Activated CD8-positive, alpha-beta memory T cell treated with anti-CD3 and anti-CD28 coated beads for 48 hours (primary cell): ENCODE measurements around the gene NAPSA.
"Not testable (repeated sequence)": the region's sequence is repeated elsewhere in the genome, so short reads cannot be mapped to it uniquely, and the experiment has no call there.

Source experiments
- DNase-seq, 3 experiments: peaks; one replicate each; pipeline ENCODE4 v3.0.0-alpha.2; 2020; ENCODE audit warnings: low read depth in 2 of 3, low spot score in 2 of 3

Gene NAPSA

DNA sequence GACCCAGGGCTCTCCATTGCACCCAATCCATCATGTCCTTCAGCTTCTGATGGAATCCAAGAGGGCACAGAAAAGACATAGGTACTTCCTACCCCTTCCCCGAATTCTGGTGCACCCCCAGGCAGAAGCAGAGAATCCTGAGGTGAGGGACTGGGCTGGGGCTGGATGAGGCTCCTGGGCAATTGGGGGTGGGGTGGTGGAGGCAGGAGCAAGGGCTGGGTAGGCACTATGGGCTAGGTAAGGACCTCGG, 33.5 kb downstream of the NAPSA start:
- DNase-seq, result no peak

DNA sequence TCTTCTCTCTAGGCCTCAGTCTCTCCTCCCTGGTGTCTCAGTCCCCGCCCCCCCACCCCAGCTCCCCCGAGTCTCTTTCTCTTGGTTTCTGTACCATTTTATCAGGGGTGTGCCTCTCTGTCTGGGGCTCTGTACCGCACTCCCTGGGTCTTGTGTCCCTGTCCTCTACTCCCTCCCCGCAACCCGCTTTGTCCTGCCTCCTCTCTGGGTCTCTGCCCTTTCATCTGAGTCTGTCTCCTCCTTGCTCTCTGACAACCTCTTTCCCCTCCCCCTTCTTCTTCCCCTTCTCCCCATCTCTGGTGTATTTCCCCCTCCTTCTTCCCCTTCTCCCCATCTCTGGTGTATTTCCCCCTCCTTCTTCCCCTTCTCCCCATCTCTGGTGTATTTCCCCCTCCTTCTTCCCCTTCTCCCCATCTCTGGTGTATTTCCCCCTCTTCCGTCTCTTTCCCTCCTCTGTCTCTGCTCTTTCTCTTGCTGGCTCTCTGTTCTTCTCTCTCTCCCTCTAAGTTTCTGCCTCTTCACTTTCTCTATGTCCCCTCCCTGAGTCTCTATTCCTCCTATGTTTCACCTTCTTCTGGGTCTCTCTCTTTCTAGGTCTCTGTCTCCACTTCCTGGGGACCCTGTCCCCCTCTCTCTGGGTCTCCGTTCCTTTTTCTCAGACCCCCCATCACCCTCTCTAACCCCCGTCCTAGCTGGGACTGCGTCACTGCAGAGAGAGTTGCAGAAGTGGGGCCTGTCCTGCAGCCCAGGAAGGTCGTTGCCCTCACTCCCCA, 34.0 kb downstream of the NAPSA start:
- DNase-seq, result no peak

DNA sequence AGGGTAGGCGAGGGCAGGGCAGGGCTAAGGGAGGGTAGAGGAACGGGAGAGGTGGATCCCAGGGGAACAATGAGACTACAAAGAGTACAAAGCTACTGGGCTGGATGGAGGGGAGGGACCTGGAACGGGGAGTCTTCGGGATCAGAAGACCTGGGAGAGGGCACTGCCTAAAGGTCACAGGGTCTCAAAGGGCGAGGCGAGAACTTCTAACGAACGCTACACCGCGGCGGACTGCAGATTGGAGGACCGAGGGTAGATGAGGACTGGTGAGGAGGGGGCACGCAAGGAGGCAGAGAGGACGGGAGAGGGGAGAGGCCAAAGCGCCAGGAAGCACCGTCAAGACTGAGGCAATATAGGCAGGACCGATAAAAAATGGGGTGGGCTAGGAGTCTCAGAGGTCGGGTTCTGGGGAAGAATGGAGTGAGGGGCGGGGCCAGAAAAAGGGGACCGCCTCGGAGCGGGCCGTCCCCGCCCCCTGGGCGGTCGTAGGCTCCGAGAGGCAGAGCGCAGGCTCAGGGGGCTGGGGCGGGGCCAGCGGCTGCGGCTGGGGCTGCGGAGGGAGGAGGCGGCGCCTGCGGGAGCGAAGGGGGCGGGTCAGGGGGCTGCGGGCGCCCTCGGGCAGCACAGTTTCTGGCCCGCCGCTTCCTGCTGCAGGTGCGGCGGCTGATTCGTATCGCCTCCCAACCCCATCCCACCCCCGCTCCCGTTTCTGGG, 34.9 kb downstream of the NAPSA start:
- DNase-seq, result peak; percentile 52 to 77 (median 68)

DNA sequence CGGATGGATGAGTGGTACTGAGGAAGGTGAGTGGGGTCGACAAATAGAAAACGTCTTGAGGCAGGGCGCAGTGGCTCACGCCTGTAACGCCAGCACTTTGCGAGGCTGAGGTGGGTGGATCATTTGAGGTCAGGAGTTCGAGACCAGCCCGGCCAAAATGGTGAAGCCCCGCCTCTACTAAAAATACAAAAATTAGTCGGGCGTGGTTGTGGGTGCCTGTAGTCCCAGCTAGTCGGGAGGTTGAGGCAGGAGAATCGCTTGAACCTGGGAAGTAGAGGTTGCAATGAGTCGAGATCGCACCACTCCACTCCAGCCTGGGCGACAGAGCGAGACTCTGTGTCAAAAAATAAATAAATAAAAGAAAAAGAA, 35.5 kb downstream of the NAPSA start:
- not testable (repeated sequence) for DNase-seq

DNA sequence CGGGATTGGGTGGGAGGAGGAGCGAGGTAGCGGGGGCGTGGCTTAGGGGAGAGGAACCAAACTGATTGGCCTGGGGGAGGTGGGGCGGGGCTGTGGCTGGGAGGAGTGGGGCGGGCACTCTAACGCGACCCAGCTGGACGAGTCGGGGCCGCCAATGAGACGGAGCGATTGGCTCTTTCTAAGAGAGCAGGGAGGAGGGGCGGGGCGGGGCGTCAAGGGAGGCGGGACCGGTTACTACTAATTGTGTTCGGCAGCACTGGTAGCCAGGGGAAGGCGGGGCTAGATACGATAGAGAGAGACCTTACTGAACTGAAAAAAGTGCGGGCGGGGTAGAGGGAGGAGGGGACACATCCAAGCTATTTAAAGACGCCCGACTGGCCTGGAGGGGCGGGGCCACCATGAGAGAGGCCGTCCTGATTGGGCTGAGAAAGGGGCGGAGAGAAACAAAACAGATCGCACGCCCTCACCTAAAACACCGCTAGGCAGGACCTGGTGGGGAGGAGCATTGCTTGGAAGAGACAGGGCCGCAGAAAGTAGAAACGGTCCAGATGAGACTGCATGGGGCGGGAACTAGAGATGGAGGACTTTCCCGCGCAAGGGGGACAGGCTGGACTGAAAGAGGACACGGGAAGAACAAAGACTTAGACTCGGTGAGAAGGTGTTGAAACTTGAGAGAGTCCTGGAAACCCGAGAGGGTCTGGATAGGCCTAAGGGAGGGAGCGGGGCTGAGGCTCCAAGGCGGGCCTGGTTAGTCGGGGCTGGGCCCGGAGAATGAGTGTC, 36.1 kb downstream of the NAPSA start, which contains the start of gene KCNC3:
Gene KCNC3 (minus strand): TSS at position 232 of the 780 bp plus-strand sequence. CDS start 295 bp downstream, outside the sequence.
- DNase-seq, result peak; percentile 59 to 91 (median 70)

DNA sequence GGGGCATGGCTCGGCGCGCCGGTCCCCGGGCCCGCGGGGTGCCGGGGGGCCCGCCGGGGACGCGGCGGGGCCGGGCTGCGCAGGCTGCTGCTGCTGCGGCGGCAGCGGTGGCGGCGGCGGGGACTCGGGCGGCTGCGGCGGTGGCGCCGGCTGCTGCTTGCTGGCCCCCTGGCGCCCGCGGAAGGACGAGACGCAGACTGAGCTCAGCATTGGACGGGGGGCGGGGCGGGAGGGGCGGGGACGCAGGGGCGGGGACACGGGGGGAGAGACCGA, 36.6 kb downstream of the NAPSA start:
- no peak for DNase-seq

DNA sequence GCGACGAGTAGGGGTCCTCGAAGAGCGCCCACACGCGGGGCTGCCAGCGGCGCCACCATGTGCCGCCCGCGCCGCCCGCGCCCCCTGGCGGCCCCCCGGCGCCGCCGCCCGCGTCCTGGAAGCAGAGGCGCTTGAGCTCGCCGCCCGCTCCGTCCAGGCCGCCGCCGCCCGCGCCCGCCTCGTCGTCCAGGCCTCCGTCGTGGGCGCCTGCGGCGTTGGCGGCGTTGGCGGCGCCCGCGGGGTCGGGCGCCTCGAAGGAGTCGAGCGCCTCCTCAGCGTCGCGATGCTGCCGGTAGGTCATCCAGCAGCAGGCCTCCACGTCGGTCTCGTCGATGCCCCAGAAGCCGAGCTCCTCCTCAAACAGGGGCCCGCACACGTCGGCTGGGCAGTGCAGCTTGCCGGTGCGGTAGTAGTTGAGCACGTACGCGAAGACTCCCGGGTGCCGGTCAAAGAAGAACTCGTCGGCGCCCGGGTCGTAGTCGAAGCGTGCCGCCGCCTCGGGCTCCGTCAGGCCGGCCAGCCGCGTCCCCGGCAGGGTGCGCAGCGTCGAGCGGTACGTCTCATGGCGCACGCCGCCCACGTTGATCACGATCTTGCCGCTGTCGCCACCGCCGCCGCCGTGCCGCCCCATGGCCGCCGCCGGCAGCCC, 37.1 kb downstream of the NAPSA start:
- no peak for DNase-seq

DNA sequence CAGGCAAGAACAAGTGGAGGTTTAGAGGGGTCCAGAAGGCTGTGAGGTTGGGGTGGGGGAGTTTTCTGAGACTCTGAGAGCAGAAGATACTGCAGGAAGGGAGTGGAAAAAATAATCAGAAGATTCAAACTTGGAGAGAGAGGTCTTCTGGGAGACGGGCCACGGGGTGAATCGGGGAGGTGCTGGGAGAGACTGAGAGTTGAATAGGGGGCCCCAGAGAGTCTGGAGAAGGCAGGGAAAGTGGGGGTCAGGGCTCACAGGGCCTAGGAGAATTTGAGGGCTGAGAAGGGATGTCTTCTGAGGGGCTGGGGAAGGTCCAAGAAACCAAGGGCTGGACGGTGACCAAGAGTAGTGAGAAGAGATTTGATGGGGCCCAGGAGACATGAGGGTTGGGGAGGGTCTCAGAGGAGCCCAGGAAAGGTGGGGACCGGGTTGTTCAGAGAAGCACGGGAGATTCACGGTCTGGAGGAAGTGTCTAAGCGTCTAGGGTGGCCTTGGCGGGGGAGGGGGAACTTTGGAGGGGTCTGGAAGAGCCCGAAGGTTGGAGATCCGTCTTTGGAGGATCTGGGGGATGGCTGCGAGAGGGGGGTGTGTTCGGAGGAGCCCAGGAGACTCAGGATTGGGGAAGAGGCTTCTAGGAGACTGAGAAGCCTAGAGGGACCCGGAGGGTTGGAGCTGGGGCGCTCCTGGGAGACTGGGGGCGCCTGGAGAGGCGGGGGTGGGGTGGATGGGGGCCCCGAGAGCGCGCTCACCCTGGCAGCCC, 37.8 kb downstream of the NAPSA start:
- DNase-seq, result no peak

DNA sequence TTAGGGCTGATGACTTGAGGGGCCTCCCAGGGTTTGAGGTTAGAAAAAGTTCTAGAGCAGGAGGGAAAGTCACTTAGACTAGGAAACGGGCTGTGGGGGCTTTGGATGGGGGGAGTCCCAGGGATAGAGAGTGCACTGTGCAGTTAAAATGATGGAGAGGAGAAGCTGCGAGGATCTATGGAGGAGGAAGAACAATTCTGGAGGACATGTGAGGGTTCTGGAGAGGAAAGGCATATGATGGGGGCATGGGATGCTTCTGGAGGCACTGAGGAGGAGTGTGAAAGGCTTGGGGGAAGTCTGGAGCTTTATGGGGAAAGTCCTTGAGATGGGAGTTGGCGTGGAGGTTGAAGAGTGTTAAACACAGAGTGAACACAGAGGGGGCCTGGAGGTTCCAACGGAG, 38.4 kb downstream of the NAPSA start:
- DNase-seq, result no peak

DNA sequence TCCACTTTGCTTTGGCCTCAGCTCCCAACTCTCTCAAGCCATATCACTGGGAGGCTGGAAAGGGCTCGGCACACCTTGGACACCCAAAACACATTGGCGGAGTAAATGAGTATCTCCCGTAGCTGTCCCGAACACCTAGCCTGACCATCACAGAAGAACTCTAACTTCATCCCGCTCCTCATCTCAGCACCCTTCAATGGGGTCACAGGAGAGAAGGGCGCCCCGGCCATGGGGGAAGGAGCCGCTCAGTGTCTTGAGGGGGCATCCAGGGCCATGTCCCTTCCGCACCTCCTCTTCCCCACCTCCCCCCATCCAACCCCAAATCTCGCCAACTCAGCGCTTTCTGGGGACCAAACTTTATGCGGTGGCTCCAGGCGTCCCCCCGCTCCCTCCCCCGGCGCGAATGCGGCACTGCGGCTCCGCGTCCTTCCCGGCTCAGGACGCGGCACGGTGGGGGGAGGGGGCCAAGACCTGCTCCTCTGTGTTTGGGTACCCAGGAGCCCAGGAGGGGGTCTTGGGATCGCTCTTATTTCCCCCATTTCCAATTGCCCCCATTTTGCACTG, 39.3 kb downstream of the NAPSA start:
- no peak for DNase-seq

DNA sequence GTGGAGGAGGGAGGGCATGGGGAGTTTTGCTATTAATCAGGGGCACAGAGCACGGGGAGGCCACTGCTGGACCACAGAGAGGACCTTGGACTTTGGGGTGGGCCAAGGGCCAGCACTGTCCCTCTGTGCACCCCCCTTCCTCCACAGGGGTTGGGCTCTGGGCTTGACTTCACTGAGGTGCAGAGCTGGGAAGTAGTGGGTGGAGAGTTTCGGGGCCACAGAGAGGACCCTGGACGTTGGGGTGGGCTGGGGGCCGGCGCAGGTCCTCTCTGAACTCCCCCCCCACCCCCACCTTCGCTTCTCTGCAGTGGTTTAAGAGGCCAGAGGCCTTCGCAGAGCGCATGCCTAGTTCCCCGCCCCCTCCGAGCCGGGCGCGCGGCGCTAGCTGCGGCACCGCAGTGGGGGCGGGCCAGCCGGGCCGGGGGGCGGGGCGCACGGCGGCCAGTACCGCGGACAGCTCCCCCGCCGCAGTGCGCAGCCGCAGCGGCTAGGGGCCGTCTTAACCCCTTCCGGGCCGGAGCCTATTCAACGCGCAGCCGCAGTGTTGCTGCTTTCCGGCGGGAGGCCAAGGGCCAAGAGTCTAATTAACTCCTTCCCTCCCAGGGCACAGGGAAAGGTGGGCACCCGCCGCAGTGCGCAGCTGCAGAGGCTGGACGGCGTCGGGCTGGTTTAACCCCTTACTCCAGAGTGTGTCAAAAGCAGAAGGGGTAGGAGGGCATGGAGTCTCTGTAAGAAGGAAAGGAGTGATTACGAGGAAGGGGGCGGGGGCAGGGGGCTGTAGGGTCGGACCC, 39.9 kb downstream of the NAPSA start:
- peak in 2 of 3 experiments; percentile 54 to 66 for DNase-seq

DNA sequence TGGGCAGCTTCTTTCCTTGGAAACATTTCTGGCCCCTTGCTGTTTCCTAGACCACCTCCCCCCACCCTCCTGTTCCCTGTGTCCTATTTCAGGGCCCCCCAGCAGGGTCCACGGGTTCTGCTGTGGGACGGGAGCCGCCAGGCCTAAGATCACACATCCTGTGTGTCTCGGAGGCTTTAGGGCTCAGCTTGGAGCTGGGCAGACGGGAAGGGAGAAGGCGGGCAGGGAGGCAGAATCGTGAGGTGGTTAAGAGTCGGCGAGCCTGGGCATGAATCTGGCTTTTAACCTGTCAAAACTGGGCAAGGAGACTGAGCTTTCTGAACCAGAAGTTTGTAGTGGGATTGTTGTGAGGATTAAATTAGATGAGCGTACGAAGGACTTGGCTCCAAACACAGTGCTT, 41.1 kb downstream of the NAPSA start:
- DNase-seq, result no peak

DNA sequence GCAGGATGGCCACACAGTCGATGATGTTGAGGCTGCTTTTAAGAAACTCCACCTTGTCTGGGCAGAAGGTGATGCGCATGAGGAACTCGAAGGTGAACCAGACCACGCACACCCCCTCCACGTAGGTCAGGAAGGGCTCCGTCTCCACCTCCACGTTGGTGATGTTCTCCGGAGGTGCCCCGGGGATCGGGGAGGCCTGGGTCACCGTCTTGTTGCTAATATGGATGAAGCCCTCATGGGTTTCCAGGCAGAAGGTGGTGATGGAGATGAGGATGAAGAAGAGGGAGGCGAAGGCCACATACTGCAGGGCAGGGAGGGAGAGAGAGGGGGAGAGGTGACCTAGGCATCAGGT, 41.7 kb downstream of the NAPSA start:
- DNase-seq, result no peak

DNA sequence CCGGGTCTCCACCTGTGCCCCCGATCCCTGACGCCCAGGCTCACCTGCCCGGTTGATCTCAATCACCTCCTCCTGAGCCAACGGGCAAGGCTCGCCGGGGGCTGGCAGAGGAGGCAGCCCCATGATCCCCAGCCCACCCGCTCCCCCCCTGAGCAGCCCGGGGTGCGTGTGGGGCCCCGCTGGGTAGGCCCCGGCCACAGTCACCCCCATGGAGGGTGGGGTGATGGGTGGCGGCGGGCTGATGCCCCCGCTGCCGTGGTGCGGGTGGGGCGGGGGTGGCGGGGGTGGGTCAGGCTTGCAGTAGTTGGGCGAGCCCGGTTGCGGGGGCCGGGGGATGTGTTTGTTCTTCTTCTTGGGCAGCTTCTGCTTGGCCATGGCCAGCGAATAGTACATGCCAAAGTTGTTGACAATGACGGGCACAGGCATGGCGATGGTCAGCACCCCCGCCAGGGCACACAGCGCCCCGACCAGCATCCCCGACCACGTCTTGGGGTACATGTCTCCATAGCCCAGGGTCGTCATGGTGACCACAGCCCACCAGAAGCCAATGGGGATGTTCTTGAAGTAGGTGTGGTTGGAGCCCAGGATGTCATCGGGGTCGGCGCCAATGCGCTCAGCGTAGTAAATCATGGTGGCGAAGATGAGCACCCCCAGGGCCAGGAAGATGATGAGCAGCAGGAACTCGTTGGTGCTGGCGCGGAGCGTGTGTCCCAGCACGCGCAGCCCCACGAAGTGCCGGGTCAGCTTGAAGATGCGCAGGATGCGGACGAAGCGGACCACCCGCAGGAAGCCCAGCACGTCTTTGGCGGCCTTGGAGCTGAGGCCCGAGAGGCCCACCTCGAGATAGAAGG, 42.3 kb downstream of the NAPSA start:
- DNase-seq, result no peak

DNA sequence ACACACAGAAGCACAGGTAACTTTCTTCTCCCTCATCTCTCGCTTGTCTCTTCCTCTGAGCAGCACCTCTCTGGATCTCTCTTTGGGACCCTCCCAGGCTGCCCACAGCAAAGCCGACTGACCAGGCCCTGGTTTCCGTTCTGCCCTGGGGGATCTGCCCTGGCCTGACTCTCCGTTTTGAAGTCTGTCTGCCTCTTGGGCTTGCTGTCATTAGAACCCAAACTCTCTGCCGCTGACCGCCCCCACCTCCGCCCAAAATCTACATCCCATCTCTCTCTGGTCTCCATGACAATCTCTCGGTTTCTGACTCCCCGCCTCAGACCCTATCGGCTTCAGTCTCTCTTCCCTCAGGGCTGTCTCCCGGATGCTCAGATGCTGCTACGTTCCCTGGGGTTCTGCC, 43.2 kb downstream of the NAPSA start:
- no peak for DNase-seq

DNA sequence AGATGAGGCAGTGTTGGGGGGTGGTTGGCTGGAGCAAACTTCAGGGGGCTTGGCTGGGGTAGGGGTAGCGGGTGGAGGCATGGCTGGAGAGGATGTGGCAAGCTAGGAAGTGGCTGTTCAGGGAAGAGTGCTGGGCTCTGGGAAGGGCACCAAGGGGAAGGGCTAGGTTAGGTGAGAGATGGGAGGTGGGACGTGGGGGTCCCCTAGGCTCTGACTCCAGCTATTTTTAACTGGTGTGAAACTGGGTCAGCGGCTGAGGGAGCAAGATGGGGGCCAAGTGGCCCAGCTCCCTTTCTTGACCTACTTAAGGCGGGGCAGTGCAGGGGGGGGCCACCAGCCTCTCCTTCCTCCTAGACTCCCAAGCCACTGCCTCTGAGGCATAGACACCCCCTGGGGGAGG, 43.6 kb downstream of the NAPSA start:
- no peak for DNase-seq

DNA sequence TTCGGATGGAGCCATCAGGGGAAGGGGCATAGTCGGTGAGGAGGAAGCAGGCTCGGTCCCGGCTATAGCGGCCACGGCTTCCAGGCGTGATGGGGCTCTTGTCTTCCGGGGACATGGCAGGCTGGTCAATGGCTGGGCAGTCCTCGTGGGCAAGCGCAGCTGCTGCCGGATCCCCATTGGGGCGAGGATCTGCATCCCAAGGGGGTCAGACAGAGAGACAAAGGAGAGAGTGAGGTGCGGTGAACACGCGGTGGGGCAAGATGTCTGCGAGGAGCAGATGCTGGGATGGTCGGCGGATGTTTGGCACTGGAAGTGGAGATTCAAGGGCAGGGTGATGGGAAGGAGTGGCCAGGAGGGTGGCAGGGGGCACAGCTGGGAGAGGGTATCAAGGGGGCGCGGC, 44.8 kb downstream of the NAPSA start:
- no peak for DNase-seq

DNA sequence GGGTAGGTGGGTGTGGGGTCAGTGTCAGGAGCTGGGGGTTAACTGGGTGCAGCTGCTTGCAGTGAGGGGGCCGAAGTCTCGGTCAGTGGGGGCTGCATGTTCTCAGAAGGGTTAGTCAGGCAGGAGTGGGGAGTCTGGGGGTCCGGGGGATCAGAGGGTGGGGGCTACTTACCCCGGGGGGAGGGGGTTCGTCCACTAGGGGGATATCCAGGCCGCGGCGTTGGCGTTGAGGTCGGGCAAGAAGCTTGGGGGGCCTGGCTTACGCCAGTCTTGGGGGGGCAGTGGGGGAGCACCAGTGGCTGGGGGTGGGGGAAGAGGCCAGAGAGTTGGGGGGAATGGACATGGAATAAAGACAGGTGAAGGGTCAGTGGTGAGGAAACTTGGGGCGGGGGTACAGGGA, 45.4 kb downstream of the NAPSA start:
- no peak for DNase-seq

DNA sequence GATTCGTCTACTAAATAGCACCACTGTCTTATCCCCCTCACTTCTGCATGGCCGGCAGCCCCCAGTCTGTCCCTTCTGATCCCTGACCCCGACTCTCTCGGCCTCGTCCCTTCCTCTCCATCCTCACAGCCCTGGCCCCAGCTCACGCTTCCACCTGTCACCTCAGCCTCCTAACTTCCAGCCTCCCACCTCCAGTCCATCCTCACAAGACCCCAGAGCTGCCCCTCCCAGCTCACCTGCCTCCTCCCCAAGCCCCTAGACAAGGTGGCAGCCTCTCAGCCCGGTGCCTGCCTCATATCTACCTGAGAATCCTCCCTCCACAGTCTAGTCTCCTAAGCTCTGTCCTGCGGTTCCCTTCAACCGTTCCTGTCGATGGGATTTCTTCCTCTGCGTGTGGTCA, 46.3 kb downstream of the NAPSA start:
- no peak for DNase-seq
